ENCODE data around the gene IRX1.

Gene IRX1

DNA sequence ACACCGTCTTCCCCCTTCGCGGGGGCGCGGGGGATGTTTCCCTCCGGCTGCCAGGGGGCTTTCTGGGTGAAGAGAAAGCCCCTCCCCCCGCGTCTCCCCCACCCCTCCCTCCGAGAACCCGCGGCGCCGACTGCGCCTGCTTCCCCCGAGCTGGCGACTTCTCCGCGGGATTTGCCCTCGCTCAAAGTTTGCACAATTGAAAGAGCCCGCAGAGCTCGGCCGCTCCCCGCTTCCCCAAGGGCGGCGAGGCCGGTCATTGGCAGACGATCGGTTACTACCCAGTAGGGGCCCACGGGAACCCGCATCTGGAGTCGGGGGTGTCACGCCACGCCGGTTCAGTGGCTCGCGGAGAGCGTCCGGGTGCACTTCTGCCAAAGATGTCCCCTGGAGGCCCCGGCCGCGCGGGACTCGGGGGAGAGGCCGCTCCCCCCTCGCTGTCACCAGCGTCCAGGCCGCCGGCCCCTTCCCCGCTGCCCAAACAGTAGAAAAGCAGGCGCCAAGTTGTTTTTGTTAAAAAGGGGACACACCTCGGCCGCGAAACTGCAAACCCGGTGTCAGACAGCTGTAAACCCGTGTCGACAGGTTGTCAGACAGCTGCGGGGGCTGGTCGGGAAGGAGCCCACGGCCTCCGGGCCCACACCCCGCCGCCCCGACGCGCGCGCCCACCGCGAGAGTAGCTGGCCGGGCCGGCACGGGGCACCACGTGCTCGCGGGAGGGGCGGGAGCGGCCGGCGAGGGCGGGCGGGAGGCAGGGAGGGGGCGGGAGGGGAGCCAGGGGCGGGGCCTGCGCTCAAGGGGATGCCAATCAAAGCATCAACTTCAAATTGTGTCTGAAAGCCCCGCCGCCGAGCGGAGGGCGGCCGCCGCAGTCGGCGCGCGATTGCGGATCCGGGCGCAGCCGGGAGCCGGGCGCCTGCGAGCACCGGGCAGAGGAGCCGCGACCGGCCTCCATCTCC, at the start of gene IRX1:
Gene IRX1 (plus strand): TSS at position 827 of the 956 bp plus-strand sequence. CDS start 274 bp downstream, outside the sequence.
- Histone ChIP-seq H3K4me3 (ENCODE audit: low read depth in 1 of 2, low read length in 2 of 2) (no peak within 1 kb of the TSS), H3K27ac (ENCODE audit: low read depth, low read length) (no peak within 1 kb of the TSS), H3K36me3 (ENCODE audit: control insufficient read depth in 1 of 2, insufficient read depth in 2 of 2, low read length in 2 of 2) (no peaks in the 10 kb centered on the region), H3K9me3 (ENCODE audit: control insufficient read depth in 1 of 2, low read length in 2 of 2) (no peaks in the 10 kb centered on the region), H3K27me3 (ENCODE audit: control insufficient read depth in 1 of 2, insufficient read depth in 2 of 2, low read length in 2 of 2) (peaks cover 44 to 45% of the 10 kb centered on the region in 2 donors), H3K9ac (ENCODE audit: low read depth in 1 of 2, low read length in 2 of 2) (no peak within 1 kb of the TSS), H3K4me1 (ENCODE audit: control insufficient read depth in 1 of 2, insufficient read depth in 2 of 2, low read length in 2 of 2) (no peaks in the 10 kb centered on the region)

GRCh38 chr5:3546028-3546427, 49.6 kb upstream of the IRX1 start:
- Histone ChIP-seq H3K36me3 (ENCODE audit: control insufficient read depth in 1 of 2, insufficient read depth in 2 of 2, low read length in 2 of 2) (no peaks in the 10 kb centered on the region), H3K9ac (ENCODE audit: low read depth in 1 of 2, low read length in 2 of 2) (no peak overlapping the region), H3K27ac (ENCODE audit: low read depth, low read length) (no peak overlapping the region), H3K4me1 (ENCODE audit: control insufficient read depth in 1 of 2, insufficient read depth in 2 of 2, low read length in 2 of 2) (no peaks in the 10 kb centered on the region), H3K27me3 (ENCODE audit: control insufficient read depth in 1 of 2, insufficient read depth in 2 of 2, low read length in 2 of 2) (no peaks in the 10 kb centered on the region), H3K4me3 (ENCODE audit: low read depth in 1 of 2, low read length in 2 of 2) (no peak overlapping the region), H3K9me3 (ENCODE audit: control insufficient read depth in 1 of 2, low read length in 2 of 2) (no peaks in the 10 kb centered on the region)

DNA sequence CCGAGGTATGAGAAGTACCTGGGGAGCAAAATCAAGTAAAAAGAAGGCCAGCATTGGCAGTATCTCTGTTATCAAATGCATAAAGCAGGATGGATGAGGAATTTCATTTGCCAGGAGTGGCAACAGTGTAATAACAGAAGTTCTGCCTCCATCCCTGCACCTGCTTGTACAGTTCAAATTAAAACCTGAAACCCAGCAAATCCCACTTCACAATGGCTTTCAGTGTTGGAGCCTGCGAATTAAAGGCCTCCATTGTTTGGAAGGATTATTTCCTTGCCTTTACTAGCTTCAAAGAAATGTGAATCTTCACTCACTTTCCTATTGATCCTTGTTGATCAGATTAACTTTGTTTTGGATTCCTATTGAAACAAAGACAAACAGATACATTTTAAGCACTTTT, 31.5 kb upstream of the IRX1 start:
- no peak overlapping the region for H3K27ac ChIP-seq (ENCODE audit: low read depth, low read length)
- H3K4me1 ChIP-seq (ENCODE audit: control insufficient read depth in 1 of 2, insufficient read depth in 2 of 2, low read length in 2 of 2), result no peaks in the 10 kb centered on the region
- peaks cover 0 to 7% of the 10 kb centered on the region in 2 donors for H3K9me3 ChIP-seq (ENCODE audit: control insufficient read depth in 1 of 2, low read length in 2 of 2)
- H3K27me3 ChIP-seq (ENCODE audit: control insufficient read depth in 1 of 2, insufficient read depth in 2 of 2, low read length in 2 of 2), result no peaks in the 10 kb centered on the region
- no peak overlapping the region for H3K9ac ChIP-seq (ENCODE audit: low read depth in 1 of 2, low read length in 2 of 2)
- H3K36me3 ChIP-seq (ENCODE audit: control insufficient read depth in 1 of 2, insufficient read depth in 2 of 2, low read length in 2 of 2), result no peaks in the 10 kb centered on the region
- no peak overlapping the region for H3K4me3 ChIP-seq (ENCODE audit: low read depth in 1 of 2, low read length in 2 of 2)

DNA sequence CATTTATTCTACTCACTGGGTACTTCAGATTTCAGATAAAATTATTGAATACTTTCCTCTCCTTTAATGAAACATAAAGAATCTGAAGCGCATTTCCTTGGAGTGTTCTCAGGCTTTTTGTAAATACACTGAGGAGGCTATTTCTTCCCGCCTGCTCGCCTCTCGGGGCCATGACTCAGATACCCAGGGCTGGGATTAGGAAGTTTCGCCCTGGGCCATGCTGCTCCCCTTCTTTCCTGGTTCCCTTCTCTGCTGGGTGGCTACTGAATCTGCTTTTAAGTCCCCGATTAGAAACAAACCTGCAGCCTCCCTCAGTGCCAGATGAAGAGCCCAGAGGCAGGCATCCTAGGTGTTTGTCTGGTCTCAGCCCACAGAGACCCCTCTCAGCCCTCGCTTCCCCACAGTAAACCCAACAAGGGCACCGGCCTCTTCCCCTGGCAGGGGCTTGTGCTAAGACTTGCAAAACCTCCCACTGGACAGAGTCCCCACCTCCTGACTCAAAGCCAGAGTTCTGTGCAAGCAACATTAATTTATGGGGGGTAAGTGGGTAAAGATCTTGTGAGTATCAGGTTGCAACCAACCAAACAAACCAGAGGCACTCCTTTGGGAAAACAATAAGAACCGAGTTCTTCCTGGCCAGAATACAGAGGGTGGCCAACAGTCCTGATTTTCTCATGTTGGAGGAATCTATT, 30.7 kb upstream of the IRX1 start:
- Histone ChIP-seq H3K9me3 (ENCODE audit: control insufficient read depth in 1 of 2, low read length in 2 of 2) (peaks cover 0 to 7% of the 10 kb centered on the region in 2 donors), H3K9ac (ENCODE audit: low read depth in 1 of 2, low read length in 2 of 2) (no peak overlapping the region), H3K27ac (ENCODE audit: low read depth, low read length) (no peak overlapping the region), H3K27me3 (ENCODE audit: control insufficient read depth in 1 of 2, insufficient read depth in 2 of 2, low read length in 2 of 2) (no peaks in the 10 kb centered on the region), H3K4me1 (ENCODE audit: control insufficient read depth in 1 of 2, insufficient read depth in 2 of 2, low read length in 2 of 2) (no peaks in the 10 kb centered on the region), H3K36me3 (ENCODE audit: control insufficient read depth in 1 of 2, insufficient read depth in 2 of 2, low read length in 2 of 2) (no peaks in the 10 kb centered on the region), H3K4me3 (ENCODE audit: low read depth in 1 of 2, low read length in 2 of 2) (no peak overlapping the region)

- H3K4me1 ChIP-seq (ENCODE audit: control insufficient read depth in 1 of 2, insufficient read depth in 2 of 2, low read length in 2 of 2), result no peaks in the 10 kb centered on the region
Measured at GRCh38 chr5:3584724-3585531, 10.7 kb upstream of the IRX1 start.

GRCh38 chr5:3590161-3590966, 5.3 kb upstream of the IRX1 start:
- no peaks in the 10 kb centered on the region for H3K9me3 ChIP-seq (ENCODE audit: control insufficient read depth in 1 of 2, low read length in 2 of 2)
- H3K9ac ChIP-seq (ENCODE audit: low read depth in 1 of 2, low read length in 2 of 2), result no peak overlapping the region
- no peaks in the 10 kb centered on the region for H3K36me3 ChIP-seq (ENCODE audit: control insufficient read depth in 1 of 2, insufficient read depth in 2 of 2, low read length in 2 of 2)
- H3K4me1 ChIP-seq (ENCODE audit: control insufficient read depth in 1 of 2, insufficient read depth in 2 of 2, low read length in 2 of 2), result no peaks in the 10 kb centered on the region
- H3K27ac ChIP-seq (ENCODE audit: low read depth, low read length), result no peak overlapping the region
- no peak overlapping the region for H3K4me3 ChIP-seq (ENCODE audit: low read depth in 1 of 2, low read length in 2 of 2)
- peaks cover 34 to 41% of the 10 kb centered on the region in 2 donors for H3K27me3 ChIP-seq (ENCODE audit: control insufficient read depth in 1 of 2, insufficient read depth in 2 of 2, low read length in 2 of 2)

More at GRCh38 chr5:3584724-3585531, 10.7 kb upstream of the IRX1 start:
- Histone ChIP-seq H3K4me3 (ENCODE audit: low read depth in 1 of 2, low read length in 2 of 2) (no peak overlapping the region), H3K9ac (ENCODE audit: low read depth in 1 of 2, low read length in 2 of 2) (no peak overlapping the region), H3K36me3 (ENCODE audit: control insufficient read depth in 1 of 2, insufficient read depth in 2 of 2, low read length in 2 of 2) (no peaks in the 10 kb centered on the region), H3K27me3 (ENCODE audit: control insufficient read depth in 1 of 2, insufficient read depth in 2 of 2, low read length in 2 of 2) (peaks cover 6 to 11% of the 10 kb centered on the region in 2 donors), H3K27ac (ENCODE audit: low read depth, low read length) (no peak overlapping the region), H3K9me3 (ENCODE audit: control insufficient read depth in 1 of 2, low read length in 2 of 2) (no peaks in the 10 kb centered on the region)

GRCh38 chr5:3590967-3591900, 4.4 kb upstream of the IRX1 start:
- H3K4me1 ChIP-seq (ENCODE audit: control insufficient read depth in 1 of 2, insufficient read depth in 2 of 2, low read length in 2 of 2), result no peaks in the 10 kb centered on the region
- H3K4me3 ChIP-seq (ENCODE audit: low read depth in 1 of 2, low read length in 2 of 2), result no peak overlapping the region
- no peaks in the 10 kb centered on the region for H3K36me3 ChIP-seq (ENCODE audit: control insufficient read depth in 1 of 2, insufficient read depth in 2 of 2, low read length in 2 of 2)
- H3K27me3 ChIP-seq (ENCODE audit: control insufficient read depth in 1 of 2, insufficient read depth in 2 of 2, low read length in 2 of 2), result peaks cover 34 to 41% of the 10 kb centered on the region in 2 donors
- H3K9me3 ChIP-seq (ENCODE audit: control insufficient read depth in 1 of 2, low read length in 2 of 2), result no peaks in the 10 kb centered on the region
- no peak overlapping the region for H3K27ac ChIP-seq (ENCODE audit: low read depth, low read length)
- no peak overlapping the region for H3K9ac ChIP-seq (ENCODE audit: low read depth in 1 of 2, low read length in 2 of 2)

DNA sequence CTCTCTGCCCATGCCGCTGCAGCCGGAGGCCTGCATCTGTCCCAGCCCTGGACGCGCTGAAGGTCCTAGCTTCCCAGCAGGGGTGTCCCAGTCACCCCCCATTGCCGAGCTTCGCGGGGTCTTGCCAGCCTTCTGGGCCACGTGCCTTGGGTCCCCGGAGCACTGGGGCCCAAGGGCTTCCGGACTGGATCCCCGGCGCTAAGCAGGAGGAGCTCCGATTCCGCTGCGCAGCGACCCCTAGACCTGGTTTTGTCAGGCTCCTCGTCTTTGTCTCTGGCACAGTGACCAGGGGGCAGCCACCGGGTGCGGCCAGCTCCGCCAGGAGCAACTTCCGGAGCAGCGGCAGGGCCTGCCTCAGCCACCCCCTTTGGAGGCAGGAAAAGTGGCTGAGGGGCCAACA, 3.3 kb upstream of the IRX1 start:
- Histone ChIP-seq H3K4me1 (ENCODE audit: control insufficient read depth in 1 of 2, insufficient read depth in 2 of 2, low read length in 2 of 2) (no peaks in the 10 kb centered on the region), H3K4me3 (ENCODE audit: low read depth in 1 of 2, low read length in 2 of 2) (no peak overlapping the region), H3K9ac (ENCODE audit: low read depth in 1 of 2, low read length in 2 of 2) (no peak overlapping the region), H3K27ac (ENCODE audit: low read depth, low read length) (no peak overlapping the region), H3K27me3 (ENCODE audit: control insufficient read depth in 1 of 2, insufficient read depth in 2 of 2, low read length in 2 of 2) (peaks cover 39 to 48% of the 10 kb centered on the region in 2 donors), H3K9me3 (ENCODE audit: control insufficient read depth in 1 of 2, low read length in 2 of 2) (no peaks in the 10 kb centered on the region), H3K36me3 (ENCODE audit: control insufficient read depth in 1 of 2, insufficient read depth in 2 of 2, low read length in 2 of 2) (no peaks in the 10 kb centered on the region)

Data from duodenal mucosa (tissue), 2 donors.